ENCODE measurements around the gene GNRH2.
"Not testable (repeated sequence)": the region's sequence is repeated elsewhere in the genome, so short reads cannot be mapped to it uniquely, and the experiment has no call there.

GNRH2 gene

DNA sequence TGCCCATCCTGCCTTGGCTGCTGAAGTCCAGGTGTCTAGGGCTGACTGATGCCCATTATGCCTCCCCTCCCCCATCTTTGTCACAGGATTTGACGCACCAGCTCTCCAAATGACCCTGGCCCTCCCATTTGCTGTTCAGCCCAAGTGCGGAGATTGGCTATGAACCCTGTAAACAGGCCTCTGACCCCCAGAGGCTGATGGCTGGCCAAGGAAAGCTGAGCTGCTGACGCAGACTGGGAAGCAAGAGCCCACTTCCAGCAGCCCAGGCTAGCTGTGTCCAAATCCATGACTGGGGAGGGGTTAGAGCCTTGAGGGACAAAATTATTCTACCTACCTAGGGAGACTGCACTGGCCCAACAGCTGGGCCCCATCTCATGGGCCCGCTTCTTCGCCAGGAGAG, 797 bp upstream of the GNRH2 start:
- DNase-seq (ENCODE audit: low read depth) = no peak

DNA sequence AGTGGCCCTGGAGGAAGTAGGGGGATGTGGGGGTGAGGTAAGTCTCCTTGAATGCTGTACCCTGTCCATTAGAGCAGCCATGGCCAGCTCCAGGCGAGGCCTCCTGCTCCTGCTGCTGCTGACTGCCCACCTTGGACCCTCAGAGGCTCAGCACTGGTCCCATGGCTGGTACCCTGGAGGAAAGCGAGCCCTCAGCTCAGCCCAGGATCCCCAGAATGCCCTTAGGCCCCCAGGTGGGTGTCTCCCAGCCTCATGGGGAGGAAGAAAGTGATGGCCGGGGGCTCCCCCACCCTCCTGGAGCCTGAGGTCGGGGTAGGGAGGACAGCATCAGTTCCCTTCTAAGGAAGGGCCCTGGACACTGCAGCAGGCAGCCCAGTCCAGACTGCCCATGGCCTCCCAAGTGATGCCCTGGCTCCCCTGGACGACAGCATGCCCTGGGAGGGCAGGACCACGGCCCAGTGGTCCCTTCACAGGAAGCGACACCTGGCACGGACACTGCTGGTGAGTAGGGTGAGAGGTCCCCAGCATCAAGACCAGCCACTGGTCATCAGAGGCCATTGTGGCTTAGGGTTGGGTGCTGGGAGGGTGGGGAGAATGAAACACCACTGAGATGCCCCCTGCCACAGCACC, 1.0 kb downstream of the GNRH2 start:
- DNase-seq (ENCODE audit: low read depth) = no peak

DNA sequence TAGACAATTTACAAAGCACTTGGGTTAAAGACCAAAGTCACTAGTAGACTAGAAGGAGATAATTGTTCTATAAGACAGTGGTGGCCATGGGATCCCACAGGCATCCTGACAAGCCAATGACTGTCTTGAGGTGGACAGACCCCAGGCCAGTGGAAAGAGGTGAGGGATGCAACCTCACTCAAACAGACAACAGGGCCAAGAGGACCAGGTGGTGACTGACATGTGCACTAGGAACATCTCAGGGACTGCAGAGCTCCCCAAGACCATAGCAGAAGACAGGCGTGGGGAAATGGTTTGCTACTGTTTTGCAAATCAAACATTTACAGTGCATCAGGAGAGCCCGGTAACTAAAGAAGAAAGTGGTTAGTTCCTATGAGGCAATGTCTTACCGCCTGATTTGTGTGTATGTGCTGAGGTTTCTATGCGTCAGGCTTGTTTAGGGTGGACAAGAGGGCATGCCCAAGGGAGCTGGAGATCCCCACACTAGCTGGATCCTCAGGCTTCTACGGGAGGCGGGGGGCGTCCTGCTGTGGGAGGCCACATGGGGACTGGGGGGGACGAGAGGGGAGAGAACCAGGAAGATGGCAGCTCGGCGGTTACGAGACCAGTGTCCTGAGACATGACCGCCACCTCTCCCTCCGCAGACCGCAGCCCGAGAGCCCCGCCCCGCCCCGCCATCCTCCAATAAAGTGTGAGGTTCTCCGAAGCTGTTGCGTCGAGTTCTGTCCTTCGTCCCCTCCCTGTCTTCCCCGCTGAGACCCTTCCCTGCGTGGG, 1.8 kb downstream of the GNRH2 start:
- peak; percentile 66 for DNase-seq (ENCODE audit: low read depth)

- peak; percentile 84 for DNase-seq (ENCODE audit: low read depth)
Observed at GRCh38 chr20:3045816-3046676, 2.6 kb downstream of the GNRH2 start, which contains the start of gene MRPS26. Gene MRPS26, plus strand, starts transcription at chr20:3046052. Its CDS starts 17 bp downstream, at chr20:3046069.

- DNase-seq (ENCODE audit: low read depth) = no peak
Observed at GRCh38 chr20:3046677-3047462, 3.4 kb downstream of the GNRH2 start.

DNA sequence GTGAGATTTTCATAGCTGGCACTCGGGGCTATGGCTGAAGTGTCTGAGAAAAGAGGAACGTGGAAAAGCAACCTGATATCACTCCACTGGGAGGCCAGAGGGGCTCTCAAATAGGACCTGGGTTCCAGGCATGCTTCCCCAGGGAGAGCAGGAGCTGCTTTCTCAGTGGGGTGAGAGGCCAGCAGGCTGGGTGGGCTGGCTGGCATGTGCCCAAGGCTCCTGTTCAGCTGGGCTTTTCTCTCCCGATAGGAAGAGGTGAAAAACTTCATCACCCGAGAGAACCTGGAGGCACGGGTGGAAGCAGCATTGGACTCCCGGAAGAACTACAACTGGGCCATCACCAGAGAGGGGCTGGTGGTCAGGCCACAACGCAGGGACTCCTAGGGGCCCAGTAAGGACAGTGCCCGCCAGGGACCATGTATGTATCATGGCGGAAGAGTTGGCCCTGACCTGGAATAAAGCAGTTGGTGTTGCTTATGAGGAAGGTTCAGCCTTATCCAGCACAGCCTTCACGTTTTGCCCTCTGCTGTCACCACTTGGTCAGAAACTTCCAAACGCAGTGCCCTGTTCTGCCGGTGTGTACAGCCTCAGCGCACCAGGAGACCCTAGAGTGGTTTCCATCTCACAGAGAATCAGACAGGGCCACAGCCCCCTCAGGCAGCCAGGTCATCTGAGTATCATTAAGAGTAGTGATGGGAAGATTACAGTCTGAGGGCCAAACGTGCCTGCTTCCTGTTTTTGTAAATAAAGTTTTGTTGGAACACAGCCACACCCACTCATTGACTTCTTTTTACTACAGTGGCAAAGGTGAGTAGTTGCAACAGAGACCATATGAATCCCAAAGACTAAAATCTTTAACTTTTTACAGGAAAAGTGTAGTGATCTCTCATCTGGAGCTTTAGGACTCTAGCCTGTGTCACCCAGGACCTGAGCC, 4.3 kb downstream of the GNRH2 start:
- DNase-seq (ENCODE audit: low read depth) = no peak

- no peak for DNase-seq (ENCODE audit: low read depth)
Observed at GRCh38 chr20:3051385-3052019, 8.1 kb downstream of the GNRH2 start.

DNA sequence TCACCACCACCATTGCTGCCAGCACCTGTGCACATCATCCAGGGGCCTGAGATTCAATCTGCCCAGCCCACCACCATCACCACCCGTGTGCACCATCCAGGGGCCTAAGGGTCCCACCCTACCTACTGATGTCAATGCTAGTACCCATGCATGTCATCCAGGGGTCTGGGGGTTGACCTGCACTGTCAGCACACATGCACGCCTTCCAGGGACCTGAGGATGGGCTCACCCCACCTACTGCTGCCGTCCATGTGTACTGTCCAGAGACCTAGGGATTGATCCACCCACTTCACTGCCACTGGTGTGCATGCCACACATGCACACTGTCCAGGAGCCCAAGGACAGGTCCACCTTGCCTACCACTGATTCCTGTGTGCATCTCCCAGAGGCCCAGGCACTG, 16.1 kb downstream of the GNRH2 start:
- DNase-seq (ENCODE audit: low read depth) = no peak

GRCh38 chr20:3064119-3064518, 20.7 kb downstream of the GNRH2 start:
- DNase-seq (ENCODE audit: low read depth) = not testable (repeated sequence)

GRCh38 chr20:3067139-3068014, 24.0 kb downstream of the GNRH2 start:
- no peak for DNase-seq (ENCODE audit: low read depth)

GRCh38 chr20:3068075-3068474, 24.7 kb downstream of the GNRH2 start:
- no peak for DNase-seq (ENCODE audit: low read depth)

DNA sequence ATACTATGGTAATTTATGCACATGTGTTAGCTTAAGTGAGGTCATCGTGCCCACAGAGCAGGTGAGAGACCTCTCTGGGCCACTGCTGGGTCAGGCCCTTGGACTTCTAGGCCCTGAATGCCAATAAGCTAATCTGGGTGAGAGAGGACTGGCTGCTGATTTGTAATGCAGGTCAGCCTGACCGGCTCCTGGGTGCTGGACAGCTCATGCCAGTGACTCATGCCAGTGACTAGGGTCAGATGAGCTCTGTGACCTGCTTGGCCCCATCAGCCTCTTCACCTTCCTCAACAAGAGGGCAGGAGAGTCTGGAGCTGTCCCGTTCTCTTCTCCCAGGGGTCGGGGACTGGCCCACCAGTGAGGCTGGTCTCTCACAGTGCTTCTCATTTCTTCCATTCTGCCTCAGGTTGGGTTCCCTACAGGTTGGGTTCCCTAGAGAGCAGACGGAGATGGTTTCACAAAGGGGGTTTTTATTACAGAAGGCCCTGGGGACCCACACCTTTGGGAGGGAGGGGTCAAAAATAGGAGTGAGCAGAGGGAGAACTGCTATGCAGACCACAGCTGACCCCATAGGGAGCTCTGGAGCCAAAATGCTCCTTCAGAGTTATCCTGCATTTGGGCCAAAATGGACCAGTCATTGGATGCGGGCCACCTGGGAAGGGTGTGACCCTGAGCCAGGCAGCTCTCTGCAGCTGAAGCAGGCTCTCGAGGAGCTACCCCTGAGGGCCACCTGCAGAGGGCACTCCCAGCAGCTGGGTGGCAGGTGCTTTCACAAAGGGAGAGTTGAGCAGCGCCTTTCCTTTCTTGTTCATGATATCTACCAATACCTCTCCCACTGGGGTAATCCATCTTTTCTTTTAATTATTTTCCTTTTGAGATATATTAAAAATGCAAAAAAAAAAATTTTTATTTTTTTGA, 25.8 kb downstream of the GNRH2 start:
- no peak for DNase-seq (ENCODE audit: low read depth)

GRCh38 chr20:3070725-3071124, 27.3 kb downstream of the GNRH2 start:
- no peak for DNase-seq (ENCODE audit: low read depth)

DNA sequence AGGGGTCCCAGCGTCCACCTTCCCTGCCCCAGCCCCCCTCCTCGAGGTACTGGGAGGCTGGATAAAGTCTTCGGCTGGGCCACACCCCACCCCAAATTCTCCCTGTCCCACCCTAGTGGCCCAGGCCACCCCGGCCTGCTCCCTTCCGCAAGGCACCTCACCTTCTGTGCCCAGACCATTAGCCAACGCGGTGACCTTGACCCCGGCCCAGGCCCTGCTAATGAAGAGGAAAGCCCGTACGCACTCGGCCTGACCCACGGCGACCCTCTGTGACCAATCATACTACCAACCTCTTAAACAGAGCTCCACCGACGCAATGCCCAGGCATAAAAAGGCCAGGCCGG, 27.8 kb downstream of the GNRH2 start:
- DNase-seq (ENCODE audit: low read depth) = no peak

DNA sequence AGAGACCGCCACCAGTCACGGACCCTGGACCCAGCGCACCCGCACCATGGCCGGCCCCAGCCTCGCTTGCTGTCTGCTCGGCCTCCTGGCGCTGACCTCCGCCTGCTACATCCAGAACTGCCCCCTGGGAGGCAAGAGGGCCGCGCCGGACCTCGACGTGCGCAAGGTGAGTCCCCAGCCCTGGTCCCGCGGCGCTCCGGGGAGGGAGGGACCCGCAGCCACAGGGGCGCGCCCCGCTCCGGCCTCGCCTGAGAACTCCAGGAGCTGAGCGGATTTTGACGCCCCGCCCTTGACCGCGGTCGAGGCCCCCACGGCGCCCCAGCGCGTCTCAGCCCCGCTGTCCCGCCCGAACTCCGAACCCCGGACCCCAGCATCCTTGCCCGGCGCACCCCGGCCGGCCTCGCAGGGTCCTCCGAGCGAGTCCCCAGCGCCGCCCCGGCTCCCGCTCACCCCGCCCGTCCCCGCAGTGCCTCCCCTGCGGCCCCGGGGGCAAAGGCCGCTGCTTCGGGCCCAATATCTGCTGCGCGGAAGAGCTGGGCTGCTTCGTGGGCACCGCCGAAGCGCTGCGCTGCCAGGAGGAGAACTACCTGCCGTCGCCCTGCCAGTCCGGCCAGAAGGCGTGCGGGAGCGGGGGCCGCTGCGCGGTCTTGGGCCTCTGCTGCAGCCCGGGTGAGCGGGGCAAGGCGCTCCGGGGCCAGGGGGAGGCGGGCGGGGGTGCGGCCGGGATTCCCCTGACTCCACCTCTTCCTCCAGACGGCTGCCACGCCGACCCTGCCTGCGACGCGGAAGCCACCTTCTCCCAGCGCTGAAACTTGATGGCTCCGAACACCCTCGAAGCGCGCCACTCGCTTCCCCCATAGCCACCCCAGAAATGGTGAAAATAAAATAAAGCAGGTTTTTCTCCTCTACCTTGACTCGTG, 28.4 kb downstream of the GNRH2 start, which contains the start of gene OXT:
OXT (plus strand) TSS at position 11 of the 920 bp plus-strand sequence; CDS start at position 47, 36 bp downstream.
- DNase-seq (ENCODE audit: low read depth) = peak; percentile 63

DNA sequence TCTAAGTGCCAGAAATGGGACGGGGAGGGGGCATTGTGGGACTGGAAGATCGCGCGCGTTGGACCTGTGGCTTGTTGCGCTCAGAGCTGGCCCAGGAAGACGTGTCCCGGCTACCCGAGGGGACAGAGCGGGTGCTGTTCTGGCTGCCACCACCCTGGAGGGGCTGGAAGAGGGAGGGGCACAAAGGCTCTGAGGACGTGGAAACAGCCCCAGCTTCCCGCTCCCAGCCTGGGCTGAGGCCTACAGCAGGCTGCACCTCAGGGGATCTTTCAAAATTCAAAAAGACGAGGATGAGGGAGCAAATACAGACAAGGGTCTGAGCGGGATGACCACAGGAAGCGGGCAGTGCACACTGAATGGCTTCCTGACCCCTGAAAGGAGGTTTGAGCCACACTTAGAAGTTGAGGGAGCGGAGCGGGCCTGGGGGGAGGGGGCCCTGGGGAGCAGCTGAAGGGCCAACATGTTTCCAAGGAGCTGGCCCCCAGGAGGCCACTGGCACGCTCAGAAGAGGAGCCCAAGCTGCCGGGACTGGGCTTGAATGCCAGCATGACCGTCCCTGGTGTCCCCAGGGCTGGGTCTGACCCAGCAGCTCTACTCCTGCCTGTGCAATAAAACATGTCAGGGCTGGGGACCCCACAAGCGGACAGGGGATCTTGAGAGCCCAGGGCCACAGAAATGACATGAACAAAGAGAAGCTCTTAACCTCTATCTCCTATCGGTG, 29.3 kb downstream of the GNRH2 start:
- no peak for DNase-seq (ENCODE audit: low read depth)

Data from activated T-cell treated with anti-CD3 and anti-CD28 coated beads for 48 hours (primary cell).